D721Med (cell line): ENCODE measurements around the gene MRPL16.

Source experiments
- DNase-seq: peaks from one replicate; pipeline ENCODE4 v3.0.0; 2011; ENCODE audit warnings: low spot score; ENCODE audit not compliant: insufficient read length
- FAIRE-seq: peaks from 2 replicates; lab custom pipeline; 2011; peaks lifted over from hg19 to GRCh38; lab: Jason Lieb, UNC
- TF ChIP-seq, protein P1 (sequence below): IDR thresholded peaks from 2 replicates; pipeline ENCODE4 v1.5.1; 2012; ENCODE audit warnings: mild to moderate bottlenecking, control low read depth; ENCODE audit not compliant: insufficient read depth; ENCODE audit errors: missing control alignments

MRPL16 gene

DNA sequence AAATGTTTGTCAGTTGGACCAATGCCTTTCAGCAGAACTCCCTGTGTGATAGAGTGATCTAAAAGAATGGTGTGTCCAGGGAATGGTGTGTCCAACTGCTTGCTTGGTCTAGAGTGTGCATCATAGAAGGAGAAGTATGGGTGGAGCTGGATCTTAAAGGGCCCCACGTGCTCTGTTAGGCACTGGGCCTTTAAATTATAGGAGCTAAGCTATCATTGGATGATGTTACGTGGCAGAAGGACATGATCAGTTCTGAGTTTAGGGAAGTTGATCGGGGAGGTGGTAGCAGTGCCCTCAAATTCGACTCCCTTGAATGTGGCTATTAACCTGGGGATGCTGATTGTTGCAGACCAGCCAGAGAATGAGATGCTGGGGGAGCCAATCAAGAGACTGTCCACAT, 39.0 kb downstream of the MRPL16 start:
- FAIRE-seq: no peak
- TF ChIP-seq, protein P1, sequence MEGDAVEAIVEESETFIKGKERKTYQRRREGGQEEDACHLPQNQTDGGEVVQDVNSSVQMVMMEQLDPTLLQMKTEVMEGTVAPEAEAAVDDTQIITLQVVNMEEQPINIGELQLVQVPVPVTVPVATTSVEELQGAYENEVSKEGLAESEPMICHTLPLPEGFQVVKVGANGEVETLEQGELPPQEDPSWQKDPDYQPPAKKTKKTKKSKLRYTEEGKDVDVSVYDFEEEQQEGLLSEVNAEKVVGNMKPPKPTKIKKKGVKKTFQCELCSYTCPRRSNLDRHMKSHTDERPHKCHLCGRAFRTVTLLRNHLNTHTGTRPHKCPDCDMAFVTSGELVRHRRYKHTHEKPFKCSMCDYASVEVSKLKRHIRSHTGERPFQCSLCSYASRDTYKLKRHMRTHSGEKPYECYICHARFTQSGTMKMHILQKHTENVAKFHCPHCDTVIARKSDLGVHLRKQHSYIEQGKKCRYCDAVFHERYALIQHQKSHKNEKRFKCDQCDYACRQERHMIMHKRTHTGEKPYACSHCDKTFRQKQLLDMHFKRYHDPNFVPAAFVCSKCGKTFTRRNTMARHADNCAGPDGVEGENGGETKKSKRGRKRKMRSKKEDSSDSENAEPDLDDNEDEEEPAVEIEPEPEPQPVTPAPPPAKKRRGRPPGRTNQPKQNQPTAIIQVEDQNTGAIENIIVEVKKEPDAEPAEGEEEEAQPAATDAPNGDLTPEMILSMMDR: no peak
- DNase-seq: no peak

DNA sequence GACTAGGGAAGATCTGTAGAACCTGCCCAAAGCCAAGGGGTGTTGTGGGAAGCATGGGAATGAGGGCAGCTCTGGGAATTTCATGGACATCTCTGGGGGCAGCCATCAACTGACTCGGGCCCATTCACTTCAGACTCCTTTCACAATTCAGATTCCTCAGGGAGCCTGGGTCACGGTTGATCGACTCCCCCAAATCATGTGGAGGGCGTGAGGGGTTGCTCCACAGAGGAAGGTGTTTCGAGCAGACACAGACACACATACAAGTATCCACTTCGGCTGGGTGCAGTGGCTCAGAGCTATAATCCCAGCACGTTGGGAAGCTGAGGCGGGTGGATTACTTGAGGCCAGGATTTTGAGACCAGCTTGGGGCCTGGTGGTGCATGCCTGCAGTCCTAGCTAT, 39.7 kb downstream of the MRPL16 start:
- no peak for DNase-seq
- FAIRE-seq: no peak
- TF ChIP-seq, protein P1: no peak

- FAIRE-seq (no peak), DNase-seq (no peak)
- TF ChIP-seq, protein P1: no peak
Measured at GRCh38 chr11:59770319-59770718, 40.3 kb downstream of the MRPL16 start.

DNA sequence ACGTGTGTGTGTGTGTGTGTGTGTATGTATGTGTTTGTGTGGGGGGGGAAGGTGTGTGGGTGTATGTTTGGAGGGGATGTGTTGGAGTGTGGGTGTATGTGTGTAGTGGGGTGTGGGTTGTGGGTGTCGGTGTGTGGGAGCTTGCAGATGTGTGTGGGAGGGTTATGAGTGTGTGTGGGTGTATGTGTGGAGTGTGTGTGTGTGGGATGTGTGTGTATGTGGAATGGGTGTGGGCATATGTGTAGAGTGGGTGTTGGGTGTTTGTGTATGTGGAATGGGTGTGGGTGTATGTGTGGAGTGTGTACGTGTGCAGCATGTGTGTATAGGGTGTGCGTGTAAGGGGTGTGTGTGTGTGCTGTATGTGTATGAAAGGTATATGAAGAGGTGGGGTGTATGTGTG, 40.8 kb downstream of the MRPL16 start:
- TF ChIP-seq, protein P1: no peak
- FAIRE-seq: no peak
- no peak for DNase-seq

- FAIRE-seq (no peak), DNase-seq (no peak)
- TF ChIP-seq, protein P1: no peak
Measured at GRCh38 chr11:59769111-59769510, 41.5 kb downstream of the MRPL16 start.

DNA sequence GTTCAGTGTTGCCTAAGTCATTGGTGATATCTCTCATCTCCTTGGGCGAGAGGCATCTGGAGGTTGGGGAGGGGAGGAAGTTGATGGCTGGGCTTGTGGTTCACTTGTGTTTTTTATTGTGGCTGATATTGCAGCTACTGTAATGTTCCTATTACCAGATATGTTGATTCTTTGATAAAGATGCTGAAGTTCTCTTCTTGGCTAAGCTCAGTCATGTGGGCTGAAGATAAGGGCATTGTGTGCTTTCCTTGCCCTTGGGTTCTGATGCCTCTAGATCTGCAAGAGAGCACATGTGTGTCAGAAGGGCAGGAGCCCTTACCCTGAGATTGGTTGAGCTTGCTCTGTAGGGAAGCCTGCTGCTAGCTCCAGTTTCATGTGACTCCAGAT, 43.4 kb downstream of the MRPL16 start:
- DNase-seq: no peak
- FAIRE-seq: no peak
- TF ChIP-seq, protein P1: no peak

GRCh38 chr11:59766542-59767224, 43.9 kb downstream of the MRPL16 start:
- peak; percentile 56 for DNase-seq
- TF ChIP-seq, protein P1: no peak
- peak; percentile 88 for FAIRE-seq
